ENCODE measurements around the gene WNK2.
"Not testable (repeated sequence)": the region's sequence is repeated elsewhere in the genome, so short reads cannot be mapped to it uniquely, and the experiment has no call there.

The WNK2 gene

GRCh38 chr9:93237540-93237939 is 53.6 kb downstream of the WNK2 start:
- no peak for DNase-seq (ENCODE audit: low read depth)

- DNase-seq (ENCODE audit: low read depth): no peak
These were observed 55.3 kb downstream of the WNK2 start for GRCh38 chr9:93238953-93239925.

- DNase-seq (ENCODE audit: low read depth): no peak
These were observed 57.0 kb downstream of the WNK2 start for GRCh38 chr9:93240891-93241334.

GRCh38 chr9:93243112-93243511 is 59.2 kb downstream of the WNK2 start:
- DNase-seq (ENCODE audit: low read depth): no peak

GRCh38 chr9:93244101-93244500 is 60.2 kb downstream of the WNK2 start:
- DNase-seq (ENCODE audit: low read depth): no peak

GRCh38 chr9:93244510-93245436 is 60.8 kb downstream of the WNK2 start:
- DNase-seq (ENCODE audit: low read depth): no peak

GRCh38 chr9:93245437-93245970 is 61.6 kb downstream of the WNK2 start:
- DNase-seq (ENCODE audit: low read depth): no peak

- DNase-seq (ENCODE audit: low read depth): no peak
These were observed 62.2 kb downstream of the WNK2 start for GRCh38 chr9:93246111-93246510.

GRCh38 chr9:93246526-93246925 is 62.6 kb downstream of the WNK2 start:
- DNase-seq (ENCODE audit: low read depth): no peak

- DNase-seq (ENCODE audit: low read depth): no peak
These were observed 63.3 kb downstream of the WNK2 start for GRCh38 chr9:93247099-93247865.

- DNase-seq (ENCODE audit: low read depth): no peak
These were observed 64.0 kb downstream of the WNK2 start for GRCh38 chr9:93247892-93248291.

GRCh38 chr9:93248386-93249040 is 64.6 kb downstream of the WNK2 start:
- DNase-seq (ENCODE audit: low read depth): no peak

GRCh38 chr9:93250185-93250584 is 66.2 kb downstream of the WNK2 start:
- DNase-seq (ENCODE audit: low read depth): no peak

GRCh38 chr9:93251309-93251708 is 67.4 kb downstream of the WNK2 start:
- not testable (repeated sequence) for DNase-seq (ENCODE audit: low read depth)

GRCh38 chr9:93252116-93252780 is 68.3 kb downstream of the WNK2 start:
- DNase-seq (ENCODE audit: low read depth): no peak

GRCh38 chr9:93252781-93253530 is 69.0 kb downstream of the WNK2 start:
- no peak for DNase-seq (ENCODE audit: low read depth)

GRCh38 chr9:93253633-93254032 is 69.7 kb downstream of the WNK2 start:
- no peak for DNase-seq (ENCODE audit: low read depth)

GRCh38 chr9:93254061-93254481 is 70.1 kb downstream of the WNK2 start:
- no peak for DNase-seq (ENCODE audit: low read depth)

- no peak for DNase-seq (ENCODE audit: low read depth)
These were observed 71.0 kb downstream of the WNK2 start for GRCh38 chr9:93254806-93255493.
